ENCODE measurements around the gene TCP11L2. TPM values are rescaled to one million over a fixed set of nuclear protein-coding genes. Genes with fewer than 3 reads are reported as not detected.

The TCP11L2 gene
- total RNA-seq, 6 experiments from 2014 or later, result 13.4 to 21.9 (median 15.6) TPM

GRCh38 chr12:106301611-106302321 is 767 bp upstream of the TCP11L2 start:
- no peak for TF ChIP-seq CTCF (IDR thresholded peaks at IDR 0.05)
- H3K27me3 Mint-ChIP-seq (ENCODE audit: insufficient read depth), result no peaks in the 10 kb centered on the region
- H3K4me1 Mint-ChIP-seq (ENCODE audit: low read depth), result peaks cover 33% of the 10 kb centered on the region
- H3K27ac Mint-ChIP-seq, result peak overlapping the region; percentile 65
- peak overlapping the region; percentile 87 for H3K4me3 Mint-ChIP-seq
- DNase-seq, result no peak
- H3K36me3 Mint-ChIP-seq (ENCODE audit: low read depth), result no peaks in the 10 kb centered on the region
- no peaks in the 10 kb centered on the region for H3K9me3 Mint-ChIP-seq

GRCh38 chr12:106303202-106303820 is 778 bp downstream of the TCP11L2 start:
- no peaks in the 10 kb centered on the region for H3K36me3 Mint-ChIP-seq (ENCODE audit: low read depth)
- H3K4me1 Mint-ChIP-seq (ENCODE audit: low read depth), result peaks cover 36% of the 10 kb centered on the region
- peak overlapping the region; percentile 91 for H3K4me3 Mint-ChIP-seq

GRCh38 chr12:106304001-106304421 is 1.5 kb downstream of the TCP11L2 start:
- DNase-seq, result no peak
- Mint-ChIP-seq H3K27me3 (ENCODE audit: insufficient read depth) (no peaks in the 10 kb centered on the region), H3K36me3 (ENCODE audit: low read depth) (no peaks in the 10 kb centered on the region), H3K9me3 (no peaks in the 10 kb centered on the region), H3K27ac (peak overlapping the region; percentile 76), H3K4me1 (ENCODE audit: low read depth) (peaks cover 42% of the 10 kb centered on the region), H3K4me3 (peak overlapping the region; percentile 91)
- no peak for TF ChIP-seq CTCF (IDR thresholded peaks at IDR 0.05)

More at GRCh38 chr12:106303202-106303820, 778 bp downstream of the TCP11L2 start:
- DNase-seq, result peak; percentile 63
- H3K27me3 Mint-ChIP-seq (ENCODE audit: insufficient read depth), result no peaks in the 10 kb centered on the region
- H3K9me3 Mint-ChIP-seq, result no peaks in the 10 kb centered on the region
- TF ChIP-seq CTCF (IDR thresholded peaks at IDR 0.05), result peak; percentile 37
- peak overlapping the region; percentile 100 for H3K27ac Mint-ChIP-seq

GRCh38 chr12:106304797-106305196 is 2.3 kb downstream of the TCP11L2 start:
- Mint-ChIP-seq H3K9me3 (no peaks in the 10 kb centered on the region), H3K36me3 (ENCODE audit: low read depth) (no peaks in the 10 kb centered on the region), H3K27me3 (ENCODE audit: insufficient read depth) (peaks cover 2% of the 10 kb centered on the region; the same call in 1 of the 2 replicates), H3K4me3 (no peak overlapping the region), H3K4me1 (ENCODE audit: low read depth) (peaks cover 42% of the 10 kb centered on the region), H3K27ac (no peak overlapping the region)
- no peak for TF ChIP-seq CTCF (IDR thresholded peaks at IDR 0.05)
- no peak for DNase-seq

- H3K27ac Mint-ChIP-seq, result no peak overlapping the region
- DNase-seq, result no peak
- peaks cover 47% of the 10 kb centered on the region for H3K4me1 Mint-ChIP-seq (ENCODE audit: low read depth)
- H3K27me3 Mint-ChIP-seq (ENCODE audit: insufficient read depth), result peaks cover 4% of the 10 kb centered on the region; the same call in 1 of the 2 replicates
- no peaks in the 10 kb centered on the region for H3K36me3 Mint-ChIP-seq (ENCODE audit: low read depth)
- no peaks in the 10 kb centered on the region for H3K9me3 Mint-ChIP-seq
- no peak for TF ChIP-seq CTCF (IDR thresholded peaks at IDR 0.05)
- H3K4me3 Mint-ChIP-seq, result no peak overlapping the region
These were observed 2.8 kb downstream of the TCP11L2 start for GRCh38 chr12:106305376-106305775.
